Psoas muscle (tissue), 8 donors: ENCODE results near the gene HASPIN. TPM values are rescaled to one million over a fixed set of nuclear protein-coding genes. Genes with fewer than 3 reads are reported as not detected.

Source experiments
- ATAC-seq, 4 donors: fragments of 200-7000 bp; cut with Tn5 transposase; one replicate each; pipeline ENCODE4 v1.9.1; 2020; ENCODE audit warnings: moderate library complexity in 3 of 4, mild to moderate bottlenecking in 2 of 4
- DNase-seq, 2 donors: peaks; one replicate each; pipeline ENCODE4 v3.0.0-alpha.2; 2020
- H3K27ac ChIP-seq: fragments of 200-600 bp; one replicate; pipeline ENCODE4 v1.8.0; 2022
- H3K27me3 ChIP-seq, 3 donors: fragments of 200-600 bp in 1 of 3; one replicate each; pipeline versions ENCODE4 v1.6.1 to v1.8.0; 2013 to 2022; ENCODE audit warnings: low read length in 2 of 3, mild to moderate bottlenecking in 2 of 3, moderate library complexity in 1 of 3; ENCODE audit not compliant: insufficient read depth in 3 of 3
- H3K36me3 ChIP-seq, 2 donors: fragments of 200-600 bp in 1 of 2; one replicate each; pipeline versions ENCODE4 v1.6.1 to v1.8.0; 2013 to 2022; ENCODE audit warnings: low read depth in 1 of 2, mild to moderate bottlenecking in 1 of 2, moderate library complexity in 1 of 2; ENCODE audit not compliant: insufficient read depth in 1 of 2
- H3K4me1 ChIP-seq: fragments of 200-600 bp; one replicate; pipeline ENCODE4 v1.8.0; 2022
- H3K4me3 ChIP-seq: fragments of 200-600 bp; one replicate; pipeline ENCODE4 v1.8.0; 2022; ENCODE audit warnings: mild to moderate bottlenecking
- H3K9me3 ChIP-seq: fragments of 200-600 bp; one replicate; pipeline ENCODE4 v1.8.0; 2022
- CTCF ChIP-seq: fragments of 200-600 bp; IDR thresholded peaks from one replicate; pipeline ENCODE4 v1.8.0; 2022; ENCODE audit warnings: antibody characterized with exemption
- WGBS, 3 donors: extraction: QIAGEN DNeasy Blood & Tissue Kit; methylation state at CpG; one replicate each; pipeline versions ENCODE4 v1.1.6 to v1.1.7; 2013; 5-methylcytosine and 5-hydroxymethylcytosine counted together
- intact Hi-C, 2 donors: fragments of 100-400 bp; cut with DNase I; formaldehyde crosslinking; loops; one replicate each; pipeline versions ENCODE4 v1.11.0 to v1.14.2; 2022
- polyA plus RNA-seq, 3 donors: library from polyadenylated mRNA; stranded (reverse); fragments of 200-250 nt; gene quantifications; one replicate each; pipeline ENCODE4 v1.2.3, GENCODE V29; 2013
- total RNA-seq, 4 donors: library from RNA; stranded (reverse); fragmentation: NEBNext Ultra II Directional in 2 of 4; extraction: Animal tissue kit (Norgen Biotek cat#: 25700) in 2 of 4; gene quantifications; one replicate each; pipeline versions ENCODE4 v1.2.1 to v1.2.4, GENCODE V29; 2021 to 2023
- donor health status: healthy with polysubstance abuse.
- donor health status: DM: no; HTN: no; CAD: no; lungs with moderate emphysema.
- donor health status: Bipolar disorder and iron deficiency.
- donor health status: healthy.
- donor health status: DM: yes; HTN: yes; CAD: no.
- donor health status: DM: no; HTN: no; CAD: no.
- donor health status: DM: no; HTN: no; CAD: no.
- donor health status: DM: yes; HTN: yes; CAD: no.

HASPIN gene
- total and polyA plus RNA-seq, 7 donors, result 0.15 to 2.7 (median 1.1) TPM

GRCh38 chr17:3693141-3693540 lies 30.6 kb upstream of the HASPIN start:
- no peak for TF ChIP-seq CTCF
- H3K4me3 ChIP-seq, result no peak overlapping the region
- intact Hi-C loops, result no loop called here
- H3K9me3 ChIP-seq, result no peaks in the 10 kb centered on the region
- no peaks in the 10 kb centered on the region for H3K27me3 ChIP-seq
- DNase-seq (no peak), ATAC-seq (no peak)
- 68 to 80% (median 72%) methylated on average over 4 of the region's 4 CpGs for WGBS, 3 donors
- H3K4me1 ChIP-seq, result peaks cover 9% of the 10 kb centered on the region
- peak overlapping the region; percentile 95 for H3K27ac ChIP-seq
- peaks cover 2 to 34% of the 10 kb centered on the region in 2 donors for H3K36me3 ChIP-seq

- intact Hi-C loops, result no loop called here
- Histone ChIP-seq H3K27me3 (no peaks in the 10 kb centered on the region), H3K27ac (peak overlapping the region; percentile 95), H3K9me3 (no peaks in the 10 kb centered on the region), H3K4me3 (no peak overlapping the region), H3K4me1 (peaks cover 9% of the 10 kb centered on the region), H3K36me3 (peaks cover 2 to 32% of the 10 kb centered on the region in 2 donors)
- DNase-seq, result no peak
- 68 to 73% (median 71%) methylated on average over 9 of the region's 9 CpGs for WGBS, 3 donors
- TF ChIP-seq CTCF, result no peak
- no peak for ATAC-seq
These were observed 29.9 kb upstream of the HASPIN start for GRCh38 chr17:3693829-3694231.

GRCh38 chr17:3695129-3695722 lies 28.5 kb upstream of the HASPIN start:
- no peaks in the 10 kb centered on the region for H3K9me3 ChIP-seq
- WGBS, 3 donors, result 5 to 7% (median 5%) methylated on average over 11 to 17 of the region's 17 CpGs

GRCh38 chr17:3695723-3696411 lies 27.8 kb upstream of the HASPIN start, which contains the start of gene P2RX5:
P2RX5 (minus strand) TSS chr17:3696155; CDS start chr17:3696005, 150 bp downstream.
- H3K27ac ChIP-seq, result peak within 1 kb of the TSS; percentile 95

More at GRCh38 chr17:3695129-3695722, 28.5 kb upstream of the HASPIN start:
- peak overlapping the region; percentile 86 for H3K4me3 ChIP-seq
- intact Hi-C loops, result no loop called here
- no peaks in the 10 kb centered on the region for H3K27me3 ChIP-seq
- peak; percentile 86 to 95 for DNase-seq
- ATAC-seq, result peak; percentile 87 to 90 (median 89)
- peak overlapping the region; percentile 95 for H3K27ac ChIP-seq
- no peak for TF ChIP-seq CTCF
- peaks cover 2 to 21% of the 10 kb centered on the region in 2 donors for H3K36me3 ChIP-seq
- peaks cover 9% of the 10 kb centered on the region for H3K4me1 ChIP-seq

More at GRCh38 chr17:3695723-3696411, 27.8 kb upstream of the HASPIN start, which contains the start of gene P2RX5:
- Histone ChIP-seq H3K4me1 (peaks cover 9% of the 10 kb centered on the region), H3K4me3 (peak within 1 kb of the TSS; percentile 86), H3K9me3 (no peaks in the 10 kb centered on the region), H3K36me3 (peaks cover 0 to 15% of the 10 kb centered on the region in 2 donors), H3K27me3 (no peaks in the 10 kb centered on the region)
- intact Hi-C loops, result no loop called here
- WGBS, 3 donors, result 0 to 1% (median 1%) methylated on average over 50 to 65 of the region's 65 CpGs
- DNase-seq (peak; percentile 63 to 74), ATAC-seq (peak; percentile 36 to 54 (median 45))
- TF ChIP-seq CTCF, result no peak
